Left lung (tissue), 10 donors: ENCODE data around the gene TCF7L2. TPM values are rescaled to one million over a fixed set of nuclear protein-coding genes. Genes with fewer than 3 reads are reported as not detected.

Experiments used
- ATAC-seq: fragments of 200-7000 bp; cut with Tn5 transposase; one replicate; pipeline ENCODE4 v1.9.1; 2020; ENCODE audit warnings: moderate library complexity
- DNase-seq, 4 donors: peaks; one replicate each; pipeline ENCODE4 v3.0.0-alpha.2; 2013 to 2020
- H3K27ac ChIP-seq, 2 donors: fragments of 200-600 bp; sonication (generic) in 1 of 2; one replicate each; pipeline versions ENCODE4 v1.5.0 to v1.8.0; 2020 to 2021
- H3K27me3 ChIP-seq, 2 donors: fragments of 200-600 bp; sonication (generic) in 1 of 2; one replicate each; pipeline versions ENCODE4 v1.5.0 to v1.8.0; 2020 to 2021
- H3K36me3 ChIP-seq, 2 donors: fragments of 200-600 bp; sonication (generic) in 1 of 2; one replicate each; pipeline versions ENCODE4 v1.5.0 to v1.8.0; 2020 to 2021
- H3K4me1 ChIP-seq, 2 donors: fragments of 200-600 bp; one replicate each; pipeline ENCODE4 v1.8.0; 2021
- H3K4me3 ChIP-seq, 2 donors: fragments of 200-600 bp; sonication (generic) in 1 of 2; one replicate each; pipeline versions ENCODE4 v1.5.0 to v1.8.0; 2020 to 2021; ENCODE audit warnings: mild to moderate bottlenecking in 1 of 2
- H3K9me3 ChIP-seq, 2 donors: fragments of 200-600 bp; sonication (generic) in 1 of 2; one replicate each; pipeline versions ENCODE4 v1.5.0 to v1.8.0; 2020 to 2021
- intact Hi-C, 2 donors: fragments of 100-400 bp; cut with DNase I; formaldehyde crosslinking; loops; one replicate each; pipeline versions ENCODE4 v1.11.2 to v1.14.2; 2022
- polyA plus RNA-seq, 6 donors: library from polyadenylated mRNA; unstranded; fragments of 120-200 nt; gene quantifications; one replicate each; pipeline ENCODE4 v1.2.1, GENCODE V29; 2013; ENCODE audit not compliant: insufficient read length in 6 of 6
- total RNA-seq, 2 donors: library from RNA; stranded (reverse); fragmentation: NEBNext Ultra II Directional; extraction: Animal tissue kit (Norgen Biotek cat#: 25700); gene quantifications; one replicate each; pipeline ENCODE4 v1.2.1, GENCODE V29; 2021
- TF ChIP-seq, protein P1 (sequence below), 2 donors: fragments of 200-600 bp; sonication (generic) in 1 of 2; IDR thresholded peaks; one replicate each; pipeline versions ENCODE4 v1.5.0 to v1.8.0; 2021; ENCODE audit warnings: antibody characterized with exemption in 2 of 2
- donor health status: DM: no; HTN: yes; CAD: no.
- donor health status: DM: no; HTN: no; CAD: no.

TCF7L2 gene
- total and polyA plus RNA-seq, 8 donors, result 25.1 to 54.9 (median 53.0) TPM

DNA sequence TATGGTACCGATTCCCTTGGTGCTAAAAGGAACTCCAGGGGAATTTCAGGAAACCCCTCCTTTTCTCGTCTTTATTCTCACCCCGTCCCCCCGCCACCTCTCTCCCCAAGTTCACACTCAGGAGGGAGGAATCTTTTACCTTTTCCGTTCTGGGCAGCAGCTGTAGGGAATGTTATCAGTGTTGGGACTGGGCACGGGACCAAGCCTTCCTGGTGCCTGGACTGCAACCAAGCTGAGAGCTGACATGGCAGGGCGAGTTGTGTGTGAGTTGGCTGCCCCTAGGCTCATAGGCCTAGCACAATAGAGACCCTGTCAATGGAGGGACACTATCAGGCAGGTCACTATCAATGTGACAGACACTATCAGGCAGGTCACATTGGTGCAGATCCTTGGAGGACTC, 121.4 kb downstream of the TCF7L2 start:
- no peaks in the 10 kb centered on the region for H3K9me3 ChIP-seq
- TF ChIP-seq, protein P1, sequence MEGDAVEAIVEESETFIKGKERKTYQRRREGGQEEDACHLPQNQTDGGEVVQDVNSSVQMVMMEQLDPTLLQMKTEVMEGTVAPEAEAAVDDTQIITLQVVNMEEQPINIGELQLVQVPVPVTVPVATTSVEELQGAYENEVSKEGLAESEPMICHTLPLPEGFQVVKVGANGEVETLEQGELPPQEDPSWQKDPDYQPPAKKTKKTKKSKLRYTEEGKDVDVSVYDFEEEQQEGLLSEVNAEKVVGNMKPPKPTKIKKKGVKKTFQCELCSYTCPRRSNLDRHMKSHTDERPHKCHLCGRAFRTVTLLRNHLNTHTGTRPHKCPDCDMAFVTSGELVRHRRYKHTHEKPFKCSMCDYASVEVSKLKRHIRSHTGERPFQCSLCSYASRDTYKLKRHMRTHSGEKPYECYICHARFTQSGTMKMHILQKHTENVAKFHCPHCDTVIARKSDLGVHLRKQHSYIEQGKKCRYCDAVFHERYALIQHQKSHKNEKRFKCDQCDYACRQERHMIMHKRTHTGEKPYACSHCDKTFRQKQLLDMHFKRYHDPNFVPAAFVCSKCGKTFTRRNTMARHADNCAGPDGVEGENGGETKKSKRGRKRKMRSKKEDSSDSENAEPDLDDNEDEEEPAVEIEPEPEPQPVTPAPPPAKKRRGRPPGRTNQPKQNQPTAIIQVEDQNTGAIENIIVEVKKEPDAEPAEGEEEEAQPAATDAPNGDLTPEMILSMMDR (IDR thresholded peaks at IDR 0.05), result no peak
- no peak overlapping the region for H3K4me3 ChIP-seq
- H3K27me3 ChIP-seq, result no peaks in the 10 kb centered on the region
- DNase-seq, result no peak
- H3K27ac ChIP-seq, result no peak overlapping the region
- H3K4me1 ChIP-seq, result peaks cover 0 to 8% of the 10 kb centered on the region in 2 donors
- intact Hi-C loops, result no loop called here
- ATAC-seq, result peak; percentile 64
- peaks cover 0 to 10% of the 10 kb centered on the region in 2 donors for H3K36me3 ChIP-seq

- H3K36me3 ChIP-seq, result peaks cover 0 to 10% of the 10 kb centered on the region in 2 donors
- intact Hi-C loops, result no loop called here
- no peak overlapping the region for H3K4me3 ChIP-seq
- DNase-seq (peak in 1 of 4 donors; percentile 52), ATAC-seq (peak; percentile 69)
- H3K27me3 ChIP-seq, result no peaks in the 10 kb centered on the region
- H3K27ac ChIP-seq, result no peak overlapping the region
- peaks cover 0 to 8% of the 10 kb centered on the region in 2 donors for H3K4me1 ChIP-seq
- H3K9me3 ChIP-seq, result no peaks in the 10 kb centered on the region
- TF ChIP-seq, protein P1 (IDR thresholded peaks at IDR 0.05), result no peak
Observed at GRCh38 chr10:113073549-113074189, 123.6 kb downstream of the TCF7L2 start.

DNA sequence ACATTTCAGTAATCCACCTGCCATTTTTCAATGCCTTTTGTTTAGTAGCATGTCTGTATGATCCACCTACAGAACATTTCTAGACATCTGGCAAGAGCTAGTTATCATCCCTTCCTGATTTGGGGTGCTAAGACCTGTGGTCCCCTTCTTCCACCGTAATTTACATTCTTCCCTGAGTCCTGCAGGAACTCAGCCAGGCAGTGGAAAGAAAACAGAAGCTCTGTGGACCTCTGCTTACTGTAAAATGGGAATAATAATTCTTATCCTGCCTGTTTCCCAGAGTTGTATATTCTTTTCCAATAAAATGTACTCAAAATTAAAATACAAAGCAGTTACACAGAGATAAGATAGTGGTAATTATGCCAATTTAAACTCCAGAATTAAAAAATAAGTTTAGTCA, 126.9 kb downstream of the TCF7L2 start:
- intact Hi-C loops, result no loop called here
- Histone ChIP-seq H3K27me3 (no peaks in the 10 kb centered on the region), H3K36me3 (no peaks in the 10 kb centered on the region), H3K9me3 (no peaks in the 10 kb centered on the region), H3K4me1 (no peaks in the 10 kb centered on the region), H3K27ac (no peak overlapping the region), H3K4me3 (no peak overlapping the region)
- DNase-seq (no peak), ATAC-seq (no peak)
- TF ChIP-seq, protein P1 (IDR thresholded peaks at IDR 0.05), result no peak

GRCh38 chr10:113078282-113078907, 128.3 kb downstream of the TCF7L2 start:
- Histone ChIP-seq H3K4me3 (no peak overlapping the region), H3K9me3 (no peaks in the 10 kb centered on the region), H3K4me1 (no peaks in the 10 kb centered on the region), H3K36me3 (no peaks in the 10 kb centered on the region), H3K27ac (no peak overlapping the region), H3K27me3 (no peaks in the 10 kb centered on the region)
- ATAC-seq (no peak), DNase-seq (no peak)
- TF ChIP-seq, protein P1 (IDR thresholded peaks at IDR 0.05), result no peak
- intact Hi-C loops, result no loop called here

DNA sequence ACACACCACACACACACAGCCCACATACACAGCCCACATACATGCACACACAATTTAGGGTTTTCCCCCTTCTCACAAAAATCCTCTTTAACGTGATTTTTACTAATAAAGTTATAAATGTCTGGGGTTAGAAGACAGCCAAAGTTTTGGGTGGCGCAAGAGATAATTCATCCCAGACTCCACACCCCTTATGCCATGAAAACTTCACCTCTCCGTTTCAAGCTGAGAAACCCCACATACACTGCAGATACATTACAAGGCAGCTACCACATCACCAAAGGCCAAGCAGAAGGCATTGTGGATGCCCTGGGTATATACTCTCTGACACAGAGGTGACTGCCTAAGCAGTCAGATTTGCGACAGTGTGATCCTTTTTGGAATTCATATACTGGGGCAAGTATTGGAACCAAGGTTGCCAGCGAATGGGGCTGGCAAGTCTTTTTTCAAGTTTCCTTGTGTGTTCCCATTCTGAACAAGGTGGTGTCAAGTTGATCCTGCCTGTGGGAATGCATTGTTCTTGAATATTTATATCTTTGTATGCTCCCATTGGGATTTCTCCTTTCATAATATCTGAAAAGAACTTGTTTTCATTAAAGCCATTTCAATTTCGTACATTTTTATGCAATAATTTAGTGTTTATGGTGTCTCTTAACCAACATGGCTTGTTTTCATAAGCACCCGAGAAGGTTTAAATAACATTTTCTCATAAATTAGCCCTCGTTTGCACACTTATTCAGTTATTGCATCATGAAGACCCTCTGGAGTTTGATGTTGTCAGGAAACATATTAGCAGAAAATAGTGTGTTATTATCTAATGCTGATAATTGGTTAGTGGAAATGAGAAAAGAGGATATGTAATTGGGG, 130.2 kb downstream of the TCF7L2 start:
- TF ChIP-seq, protein P1 (IDR thresholded peaks at IDR 0.05), result no peak
- H3K27ac ChIP-seq, result no peak overlapping the region
- ATAC-seq, result no peak
- no peaks in the 10 kb centered on the region for H3K9me3 ChIP-seq
- DNase-seq, result no peak
- no peaks in the 10 kb centered on the region for H3K27me3 ChIP-seq
- no peaks in the 10 kb centered on the region for H3K36me3 ChIP-seq
- H3K4me1 ChIP-seq, result no peaks in the 10 kb centered on the region
- no peak overlapping the region for H3K4me3 ChIP-seq
- intact Hi-C loops, result no loop called here
